HG03139 (cell line): ENCODE measurements around the gene ZNF587.
"Not testable (repeated sequence)": the region's sequence is repeated elsewhere in the genome, so short reads cannot be mapped to it uniquely, and the experiment has no call there.

Source experiments
- ATAC-seq: cut with Tn5 transposase; IDR thresholded peaks from one replicate; pipeline ENCODE4 v1.9.1; 2021; ENCODE audit not compliant: unreplicated experiment

ZNF587 gene

DNA sequence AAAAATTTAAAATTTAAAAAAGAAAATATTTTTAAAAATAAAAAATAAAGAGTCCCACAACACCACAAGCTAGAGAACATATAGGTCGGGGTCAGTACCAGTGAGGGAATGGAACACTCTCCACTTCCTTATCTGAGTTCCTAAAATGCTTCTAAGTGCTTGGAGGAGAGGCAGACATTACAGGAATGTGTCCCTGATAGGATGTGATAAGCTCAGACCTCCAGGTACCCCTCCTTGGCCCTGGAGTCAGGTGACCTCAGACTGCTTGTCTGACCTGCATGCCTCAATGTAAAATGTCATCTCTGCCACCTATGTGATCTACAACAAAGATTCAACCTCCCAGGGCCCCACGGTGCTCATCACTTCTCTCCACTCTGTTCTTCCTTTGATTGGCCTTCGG, 36.4 kb downstream of the ZNF587 start:
- ATAC-seq = no peak

DNA sequence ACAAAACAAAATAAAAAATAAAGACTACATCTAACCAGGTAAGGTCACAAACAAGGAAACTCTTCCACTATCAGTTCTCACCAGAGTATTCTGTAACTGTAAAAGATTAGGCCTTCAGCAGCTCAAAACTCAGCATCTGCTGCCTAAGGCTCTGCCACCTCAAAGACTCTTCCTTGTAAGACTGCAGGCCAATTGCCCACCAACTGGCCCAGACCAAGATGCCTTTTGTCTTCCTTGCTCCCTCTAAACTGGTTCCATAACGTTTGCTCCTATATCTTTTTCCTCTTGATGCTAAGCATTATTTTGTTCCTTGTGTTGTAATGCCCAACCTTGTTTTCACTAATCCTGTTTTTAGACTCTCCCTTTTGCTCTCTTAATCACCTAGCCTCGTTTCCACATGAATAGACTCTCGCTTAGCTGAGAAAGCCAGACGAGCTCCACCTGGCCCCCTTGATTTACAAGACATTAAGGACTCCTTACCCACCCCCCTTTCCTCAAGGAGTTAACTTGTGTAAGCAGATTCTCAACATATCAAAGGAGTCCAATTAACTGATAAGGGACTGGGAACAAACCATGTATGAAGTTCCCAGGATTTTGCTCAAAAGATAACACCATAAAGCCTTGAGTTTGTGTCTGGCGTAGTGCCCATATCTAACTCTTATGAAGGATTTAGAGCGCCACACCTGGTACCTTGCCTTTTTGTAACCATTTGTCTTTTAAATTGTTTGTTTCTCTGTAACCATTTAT, 37.7 kb downstream of the ZNF587 start:
- no peak for ATAC-seq

DNA sequence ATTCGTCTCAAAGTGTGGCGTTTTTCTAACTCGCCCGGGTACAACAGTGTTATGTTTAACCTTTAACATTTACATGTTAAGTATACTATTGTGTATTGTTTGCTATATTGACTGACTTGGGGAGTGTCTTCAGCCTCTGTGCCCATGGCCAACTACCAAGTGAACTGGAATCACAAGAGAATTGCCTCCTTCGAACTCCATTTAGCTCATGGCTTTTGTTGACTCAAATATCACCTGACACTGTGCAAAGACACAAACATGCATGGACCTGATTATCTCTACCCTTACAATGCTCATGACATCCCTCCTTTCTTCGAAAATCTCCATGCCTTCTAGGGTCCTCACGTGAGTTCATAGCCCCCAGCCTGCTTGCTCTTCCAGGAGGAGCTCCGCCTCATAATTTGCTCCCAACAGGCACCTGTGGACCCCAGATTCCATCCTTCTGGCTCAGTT, 38.5 kb downstream of the ZNF587 start:
- ATAC-seq = no peak

DNA sequence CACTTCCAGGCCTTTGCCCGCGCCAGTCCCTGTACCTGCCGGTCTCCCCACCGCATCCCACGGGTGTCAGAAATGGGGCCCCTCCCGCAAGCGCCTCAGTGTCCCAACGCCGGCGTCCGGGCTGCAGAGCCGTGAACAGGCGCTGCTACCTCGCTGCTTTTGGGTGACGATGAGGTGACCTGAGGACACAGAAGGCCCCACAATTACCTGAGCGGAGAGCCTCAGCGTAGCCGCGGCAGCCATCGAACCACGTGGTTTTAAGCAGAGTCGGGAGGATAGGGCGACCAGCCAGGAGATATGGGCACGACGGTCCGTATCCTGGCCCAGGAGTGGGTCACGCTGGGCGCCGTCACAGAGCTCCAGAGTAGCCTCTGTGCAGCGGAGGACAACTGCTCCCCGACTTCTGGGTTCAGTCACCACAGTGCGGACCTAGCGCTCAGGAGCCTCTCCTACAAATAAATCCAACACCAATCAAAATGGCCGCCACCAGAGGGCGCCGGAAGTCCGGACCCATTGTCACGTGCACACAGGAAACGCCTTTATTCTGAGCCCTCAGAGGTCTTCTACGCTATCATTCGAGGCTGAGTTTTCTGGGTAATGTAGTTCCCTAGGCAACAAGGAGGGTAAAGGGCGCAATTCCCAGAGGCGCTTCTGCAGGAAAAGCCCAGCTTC, 39.0 kb downstream of the ZNF587 start, which contains the start of gene ZNF814:
Gene ZNF814, minus strand, starts transcription at position 478 of the 672 bp plus-strand sequence. Its CDS starts 235 bp downstream, at position 243.
- ATAC-seq = peak; percentile 82

DNA sequence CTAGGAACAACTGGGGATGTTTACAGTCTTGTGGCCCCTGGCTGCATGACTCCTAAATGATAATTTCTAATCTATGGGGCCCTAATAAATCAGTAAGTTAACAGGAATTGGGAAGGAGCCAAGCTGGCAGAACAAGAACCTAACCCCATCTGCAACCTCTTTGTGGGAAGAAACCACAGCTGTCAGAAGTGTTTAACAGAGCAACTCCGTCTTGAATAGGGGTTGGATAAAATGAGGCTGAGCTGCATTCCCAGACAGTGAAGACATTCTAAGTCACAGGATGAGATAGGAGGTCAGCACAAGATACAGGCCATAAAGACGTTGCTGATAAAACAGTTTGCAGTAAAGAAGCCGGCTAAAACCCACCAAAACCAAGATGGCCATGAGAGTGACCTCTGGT, 41.0 kb downstream of the ZNF587 start:
- not testable (repeated sequence) for ATAC-seq

DNA sequence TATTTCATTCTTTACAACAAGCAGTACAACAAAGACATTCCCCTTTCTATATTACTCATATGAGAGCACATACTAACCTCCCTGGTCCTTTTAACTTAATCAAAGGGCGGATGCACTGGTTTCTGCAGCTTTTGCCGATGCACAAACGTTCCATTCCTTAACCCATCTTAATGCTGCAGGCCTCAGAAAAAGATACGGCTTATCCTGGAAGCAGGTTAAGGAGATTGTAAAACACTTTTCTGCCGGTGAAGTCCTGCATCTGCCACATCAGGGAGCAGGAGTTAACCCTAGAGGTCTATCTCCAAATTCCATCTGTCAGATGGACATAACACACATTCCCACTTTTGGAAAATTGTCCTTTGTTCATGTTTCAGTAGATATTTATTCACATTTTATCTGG, 50.7 kb downstream of the ZNF587 start:
- ATAC-seq = no peak

DNA sequence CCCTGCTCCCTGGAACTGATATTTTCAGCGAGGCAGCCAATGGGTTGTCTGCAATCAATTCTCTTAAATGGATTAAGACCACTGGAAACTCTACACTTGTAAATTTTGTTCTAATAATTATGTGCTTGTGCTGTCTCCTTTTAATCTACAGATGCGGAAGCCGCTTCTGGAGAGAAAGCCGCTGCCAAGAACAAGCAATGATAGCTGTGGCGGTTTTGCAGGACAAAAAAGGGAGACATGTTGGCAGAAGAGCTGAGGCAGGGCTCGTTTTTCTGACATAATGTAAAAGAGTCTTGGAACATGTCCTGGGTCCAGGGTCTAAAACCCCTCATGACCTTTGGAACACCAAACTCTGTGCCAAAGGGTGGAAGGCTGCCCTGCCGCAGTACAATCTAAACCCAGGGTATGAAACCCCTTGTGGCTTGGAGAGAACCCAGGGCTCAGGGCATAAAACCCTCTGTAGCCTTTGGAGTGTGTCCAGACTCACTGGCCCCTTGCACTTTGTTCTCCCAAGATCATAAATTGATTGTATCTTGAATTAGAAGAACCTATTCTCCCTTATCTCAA, 54.0 kb downstream of the ZNF587 start:
- no peak for ATAC-seq

DNA sequence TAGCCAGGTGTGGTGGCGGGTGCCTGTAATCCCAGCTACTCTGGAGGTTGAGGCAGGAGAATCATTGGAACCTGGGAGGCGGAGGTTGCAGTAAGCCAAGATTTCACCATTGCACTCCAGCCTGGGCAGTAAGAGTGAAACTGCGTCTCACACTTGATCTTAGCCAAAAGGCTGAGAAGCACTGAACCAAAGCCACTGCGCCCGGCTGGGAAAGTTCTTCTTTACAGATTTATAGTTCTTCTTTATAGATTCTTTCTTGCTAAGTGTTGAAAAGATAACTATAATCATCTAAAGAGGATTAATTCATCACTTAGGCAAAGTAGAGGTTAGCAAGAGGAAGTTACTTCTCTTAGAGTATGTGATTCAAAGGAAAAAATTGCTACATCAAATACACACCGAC, 55.6 kb downstream of the ZNF587 start:
- no peak for ATAC-seq

DNA sequence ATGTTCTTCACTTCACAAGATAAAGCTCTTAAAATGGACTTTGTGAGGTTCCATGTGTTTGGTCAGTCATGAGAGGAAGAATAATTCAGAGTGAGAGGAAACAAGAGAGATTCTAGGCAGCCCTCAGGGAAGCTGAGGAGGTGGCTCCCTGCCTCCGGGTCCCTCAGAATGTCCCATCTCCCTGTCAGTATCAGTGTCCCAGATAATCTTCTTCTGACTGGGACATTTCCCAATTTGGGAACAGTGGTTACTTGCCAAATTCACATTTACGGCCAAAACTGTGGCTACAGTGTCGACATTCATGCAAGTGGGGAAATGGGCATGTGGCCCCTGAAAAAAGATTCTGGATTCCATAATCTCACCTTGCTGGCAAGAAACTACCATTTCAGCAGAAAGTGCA, 57.7 kb downstream of the ZNF587 start:
- no peak for ATAC-seq

DNA sequence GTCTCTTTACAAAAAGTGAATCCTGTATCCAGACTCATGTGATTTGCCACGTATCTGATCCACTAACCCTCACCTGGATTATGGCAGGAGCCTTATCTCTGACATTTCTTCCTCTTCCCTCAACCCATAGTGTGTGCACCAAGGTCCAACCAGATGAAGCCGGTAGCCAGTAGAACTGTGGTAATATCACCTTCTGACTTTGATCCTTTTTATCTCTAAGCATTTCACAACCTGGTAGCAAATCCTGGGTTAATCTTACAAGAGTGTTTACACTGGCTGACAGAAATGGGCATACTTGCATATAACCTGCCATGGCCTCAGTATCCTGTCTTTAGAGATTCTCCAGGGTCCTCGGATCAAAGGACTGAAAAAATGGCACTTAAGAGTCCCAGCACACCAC, 64.9 kb downstream of the ZNF587 start:
- ATAC-seq = no peak
